Mucosa of rectum (tissue), 2 donors: ENCODE results near the gene DAO.

ENCODE experiments used
- H3K27ac ChIP-seq, 2 donors: one replicate each; pipeline ENCODE4 v1.7.0; 2013; ENCODE audit warnings: inconsistent platforms in 2 of 2, low read depth in 2 of 2, low read length in 2 of 2
- H3K27me3 ChIP-seq, 2 donors: one replicate each; pipeline ENCODE4 v1.7.0; 2013; ENCODE audit warnings: low read length in 2 of 2; ENCODE audit not compliant: control insufficient read depth in 2 of 2, insufficient read depth in 2 of 2
- H3K36me3 ChIP-seq, 2 donors: one replicate each; pipeline ENCODE4 v1.7.0; 2013; ENCODE audit warnings: low read length in 2 of 2; ENCODE audit not compliant: control insufficient read depth in 2 of 2, insufficient read depth in 2 of 2
- H3K4me1 ChIP-seq, 2 donors: one replicate each; pipeline ENCODE4 v1.7.0; 2013; ENCODE audit warnings: low read length in 2 of 2, mild to moderate bottlenecking in 1 of 2; ENCODE audit not compliant: control insufficient read depth in 2 of 2, insufficient read depth in 2 of 2
- H3K4me3 ChIP-seq, 2 donors: one replicate each; pipeline ENCODE4 v1.7.0; 2013; ENCODE audit warnings: low read length in 2 of 2
- H3K9ac ChIP-seq, 2 donors: one replicate each; pipeline ENCODE4 v1.7.0; 2013; ENCODE audit warnings: low read length in 2 of 2, low read depth in 1 of 2, mild to moderate bottlenecking in 1 of 2
- H3K9me3 ChIP-seq, 2 donors: one replicate each; pipeline ENCODE4 v1.7.0; 2013; ENCODE audit warnings: low read length in 2 of 2; ENCODE audit not compliant: control insufficient read depth in 2 of 2
- donor health status: healthy.
- donor health status: Normal muscosa, but diverticular disease.

DAO gene

GRCh38 chr12:108895220-108895802 is 15.4 kb downstream of the DAO start:
- no peak overlapping the region for H3K9ac ChIP-seq
- no peaks in the 10 kb centered on the region for H3K9me3 ChIP-seq
- H3K4me1 ChIP-seq, result no peaks in the 10 kb centered on the region
- no peak overlapping the region for H3K4me3 ChIP-seq
- no peaks in the 10 kb centered on the region for H3K36me3 ChIP-seq
- H3K27me3 ChIP-seq, result no peaks in the 10 kb centered on the region
- no peak overlapping the region for H3K27ac ChIP-seq

GRCh38 chr12:108896336-108896735 is 16.4 kb downstream of the DAO start:
- no peak overlapping the region for H3K9ac ChIP-seq
- H3K4me1 ChIP-seq, result no peaks in the 10 kb centered on the region
- H3K27me3 ChIP-seq, result no peaks in the 10 kb centered on the region
- no peak overlapping the region for H3K4me3 ChIP-seq
- H3K36me3 ChIP-seq, result no peaks in the 10 kb centered on the region
- H3K27ac ChIP-seq, result no peak overlapping the region
- no peaks in the 10 kb centered on the region for H3K9me3 ChIP-seq

- Histone ChIP-seq H3K9ac (no peak overlapping the region), H3K4me1 (no peaks in the 10 kb centered on the region), H3K27me3 (no peaks in the 10 kb centered on the region), H3K4me3 (no peak overlapping the region), H3K27ac (no peak overlapping the region), H3K9me3 (no peaks in the 10 kb centered on the region), H3K36me3 (no peaks in the 10 kb centered on the region)
Measured at GRCh38 chr12:108896817-108897216, 16.9 kb downstream of the DAO start.

- no peaks in the 10 kb centered on the region for H3K9me3 ChIP-seq
- no peak overlapping the region for H3K27ac ChIP-seq
- no peaks in the 10 kb centered on the region for H3K4me1 ChIP-seq
- no peaks in the 10 kb centered on the region for H3K27me3 ChIP-seq
- no peak overlapping the region for H3K9ac ChIP-seq
- H3K4me3 ChIP-seq, result no peak overlapping the region
- H3K36me3 ChIP-seq, result no peaks in the 10 kb centered on the region
Measured at GRCh38 chr12:108899145-108899544, 19.3 kb downstream of the DAO start.

- H3K27ac ChIP-seq, result no peak overlapping the region
- H3K4me1 ChIP-seq, result no peaks in the 10 kb centered on the region
- H3K9me3 ChIP-seq, result no peaks in the 10 kb centered on the region
- H3K4me3 ChIP-seq, result no peak overlapping the region
- H3K36me3 ChIP-seq, result no peaks in the 10 kb centered on the region
- H3K9ac ChIP-seq, result no peak overlapping the region
- H3K27me3 ChIP-seq, result no peaks in the 10 kb centered on the region
Measured at GRCh38 chr12:108905725-108906124, 25.8 kb downstream of the DAO start.

GRCh38 chr12:108906971-108907370 is 27.1 kb downstream of the DAO start:
- H3K4me3 ChIP-seq, result no peak overlapping the region
- no peaks in the 10 kb centered on the region for H3K27me3 ChIP-seq
- H3K9ac ChIP-seq, result no peak overlapping the region
- H3K36me3 ChIP-seq, result no peaks in the 10 kb centered on the region
- no peaks in the 10 kb centered on the region for H3K9me3 ChIP-seq
- H3K27ac ChIP-seq, result no peak overlapping the region
- H3K4me1 ChIP-seq, result no peaks in the 10 kb centered on the region

GRCh38 chr12:108907839-108908351 is 28.0 kb downstream of the DAO start:
- Histone ChIP-seq H3K4me3 (no peak overlapping the region), H3K27ac (peak overlapping the region in 1 of 2 donors; percentile 56), H3K36me3 (no peaks in the 10 kb centered on the region), H3K9me3 (no peaks in the 10 kb centered on the region), H3K9ac (no peak overlapping the region), H3K4me1 (no peaks in the 10 kb centered on the region), H3K27me3 (no peaks in the 10 kb centered on the region)

GRCh38 chr12:108910336-108910735 is 30.4 kb downstream of the DAO start:
- Histone ChIP-seq H3K27me3 (no peaks in the 10 kb centered on the region), H3K4me3 (no peak overlapping the region), H3K9me3 (no peaks in the 10 kb centered on the region), H3K27ac (no peak overlapping the region), H3K4me1 (no peaks in the 10 kb centered on the region), H3K36me3 (no peaks in the 10 kb centered on the region), H3K9ac (no peak overlapping the region)

- Histone ChIP-seq H3K27me3 (no peaks in the 10 kb centered on the region), H3K4me3 (no peak overlapping the region), H3K27ac (no peak overlapping the region), H3K9me3 (no peaks in the 10 kb centered on the region), H3K4me1 (no peaks in the 10 kb centered on the region), H3K36me3 (no peaks in the 10 kb centered on the region), H3K9ac (no peak overlapping the region)
Measured at GRCh38 chr12:108911915-108912314, 32.0 kb downstream of the DAO start.

GRCh38 chr12:108912361-108912760 is 32.5 kb downstream of the DAO start:
- no peak overlapping the region for H3K4me3 ChIP-seq
- no peak overlapping the region for H3K9ac ChIP-seq
- H3K9me3 ChIP-seq, result no peaks in the 10 kb centered on the region
- H3K36me3 ChIP-seq, result no peaks in the 10 kb centered on the region
- no peaks in the 10 kb centered on the region for H3K27me3 ChIP-seq
- no peaks in the 10 kb centered on the region for H3K4me1 ChIP-seq
- no peak overlapping the region for H3K27ac ChIP-seq

- H3K4me1 ChIP-seq, result no peaks in the 10 kb centered on the region
- no peaks in the 10 kb centered on the region for H3K9me3 ChIP-seq
- H3K9ac ChIP-seq, result no peak overlapping the region
- H3K4me3 ChIP-seq, result no peak overlapping the region
- no peak overlapping the region for H3K27ac ChIP-seq
- H3K27me3 ChIP-seq, result no peaks in the 10 kb centered on the region
- no peaks in the 10 kb centered on the region for H3K36me3 ChIP-seq
Measured at GRCh38 chr12:108914121-108914531, 34.2 kb downstream of the DAO start.
